ENCODE data around the gene BCL2L12.

DNA sequence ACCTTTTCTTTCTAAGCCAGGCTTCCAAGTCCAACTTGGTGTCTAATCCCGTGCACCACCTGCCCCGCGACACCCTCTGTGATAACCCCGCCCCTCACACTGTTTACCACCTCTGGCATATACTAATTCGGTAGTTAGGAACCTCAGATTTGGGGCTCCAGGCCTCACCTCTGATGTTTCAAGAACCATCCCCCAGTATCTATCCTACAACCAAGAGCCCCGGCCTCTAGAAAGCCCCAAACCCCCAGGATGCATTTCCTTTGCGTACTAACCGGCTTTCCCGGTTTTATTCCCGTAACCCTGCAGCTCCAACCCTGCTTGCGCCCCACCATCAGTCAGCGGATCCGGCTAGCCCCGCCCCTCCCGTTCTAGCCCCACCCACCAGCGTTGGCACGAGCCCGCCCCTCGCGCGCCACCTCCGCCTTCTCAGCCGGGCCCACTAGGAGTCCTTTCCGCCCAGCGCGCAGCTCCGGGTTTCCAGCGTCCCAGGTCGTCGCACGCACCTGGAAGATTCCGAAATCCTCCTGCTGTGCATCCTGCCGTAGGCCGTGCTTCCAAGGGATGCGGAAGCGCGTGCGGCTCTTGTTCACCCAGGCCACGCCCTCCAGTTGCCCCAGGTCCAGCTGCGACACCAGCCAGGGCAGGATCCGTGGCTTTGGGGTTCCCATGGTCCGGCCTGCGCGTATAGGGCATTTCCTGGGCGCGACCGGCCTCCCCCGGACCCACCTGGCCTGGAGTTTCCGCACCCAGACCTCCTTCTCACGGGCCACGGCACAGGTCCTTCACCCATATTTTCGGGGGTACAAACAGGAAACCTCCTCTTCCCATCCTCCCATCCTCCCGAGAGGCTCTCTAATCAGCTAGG, 1.3 kb upstream of the BCL2L12 start:
- TF ChIP-seq, protein P1, sequence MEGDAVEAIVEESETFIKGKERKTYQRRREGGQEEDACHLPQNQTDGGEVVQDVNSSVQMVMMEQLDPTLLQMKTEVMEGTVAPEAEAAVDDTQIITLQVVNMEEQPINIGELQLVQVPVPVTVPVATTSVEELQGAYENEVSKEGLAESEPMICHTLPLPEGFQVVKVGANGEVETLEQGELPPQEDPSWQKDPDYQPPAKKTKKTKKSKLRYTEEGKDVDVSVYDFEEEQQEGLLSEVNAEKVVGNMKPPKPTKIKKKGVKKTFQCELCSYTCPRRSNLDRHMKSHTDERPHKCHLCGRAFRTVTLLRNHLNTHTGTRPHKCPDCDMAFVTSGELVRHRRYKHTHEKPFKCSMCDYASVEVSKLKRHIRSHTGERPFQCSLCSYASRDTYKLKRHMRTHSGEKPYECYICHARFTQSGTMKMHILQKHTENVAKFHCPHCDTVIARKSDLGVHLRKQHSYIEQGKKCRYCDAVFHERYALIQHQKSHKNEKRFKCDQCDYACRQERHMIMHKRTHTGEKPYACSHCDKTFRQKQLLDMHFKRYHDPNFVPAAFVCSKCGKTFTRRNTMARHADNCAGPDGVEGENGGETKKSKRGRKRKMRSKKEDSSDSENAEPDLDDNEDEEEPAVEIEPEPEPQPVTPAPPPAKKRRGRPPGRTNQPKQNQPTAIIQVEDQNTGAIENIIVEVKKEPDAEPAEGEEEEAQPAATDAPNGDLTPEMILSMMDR (IDR thresholded peaks at IDR 0.05): peak; percentile 14
- TF ChIP-seq ZFX (IDR thresholded peaks at IDR 0.05; ENCODE audit: borderline replicate concordance): no peak
